ENCODE results near the gene SERPINB1. TPM values are rescaled to one million over a fixed set of nuclear protein-coding genes. Genes with fewer than 3 reads are reported as not detected.
A peak's percentile ranks its signal among the peaks of the same experiment; 100 is the strongest.
"Not testable (repeated sequence)": the region's sequence is repeated elsewhere in the genome, so short reads cannot be mapped to it uniquely, and the experiment has no call there.

SERPINB1 gene
- total and polyA plus RNA-seq, 12 donors = 33.4 to 159 (median 60.7) TPM

- no peaks in the 10 kb centered on the region for H3K36me3 ChIP-seq (replicated peaks in 1 of 2)
- no peaks in the 10 kb centered on the region for H3K9me3 ChIP-seq (replicated peaks in 1 of 3)
- H3K27ac ChIP-seq = no peak overlapping the region
- peaks cover 22 to 35% of the 10 kb centered on the region in 2 donors for H3K4me1 ChIP-seq (replicated peaks in 1 of 2)
- DNase-seq = no peak
- 71 to 95% (median 87%) methylated on average over 1 of the region's 1 CpG for WGBS, 4 donors
- TF ChIP-seq POLR2A (IDR thresholded peaks at IDR 0.05) (no peak), CTCF (IDR thresholded peaks at IDR 0.05) (no peak)
- H3K4me3 ChIP-seq = no peak overlapping the region
- intact Hi-C loops (cut with DNase I) = no loop called here
- no peaks in the 10 kb centered on the region for H3K27me3 ChIP-seq
Observed at GRCh38 chr6:2861822-2862164, 20.1 kb upstream of the SERPINB1 start.

- 74 to 80% (median 75%) methylated on average over 9 to 12 of the region's 12 CpGs for WGBS, 4 donors
- H3K4me3 ChIP-seq = no peak overlapping the region
- no peaks in the 10 kb centered on the region for H3K27me3 ChIP-seq
- H3K9me3 ChIP-seq (replicated peaks in 1 of 3) = no peaks in the 10 kb centered on the region
- H3K36me3 ChIP-seq (replicated peaks in 1 of 2) = no peaks in the 10 kb centered on the region
- peaks cover 22 to 40% of the 10 kb centered on the region in 2 donors for H3K4me1 ChIP-seq (replicated peaks in 1 of 2)
- DNase-seq = no peak
- intact Hi-C loops (cut with DNase I) = no loop called here
- H3K27ac ChIP-seq = no peak overlapping the region
- TF ChIP-seq POLR2A (IDR thresholded peaks at IDR 0.05) (no peak), CTCF (IDR thresholded peaks at IDR 0.05) (no peak)
Observed at GRCh38 chr6:2861060-2861821, 19.6 kb upstream of the SERPINB1 start.

GRCh38 chr6:2860706-2861059 lies 19.0 kb upstream of the SERPINB1 start:
- H3K36me3 ChIP-seq (replicated peaks in 1 of 2); H3K27ac ChIP-seq; intact Hi-C loops (cut with DNase I); H3K4me3 ChIP-seq; DNase-seq; H3K27me3 ChIP-seq; H3K9me3 ChIP-seq (replicated peaks in 1 of 3): not testable (repeated sequence)
- peaks cover 22 to 40% of the 10 kb centered on the region in 2 donors for H3K4me1 ChIP-seq (replicated peaks in 1 of 2)
- WGBS, 4 donors = 56 to 97% (median 74%) methylated on average over 1 to 2 of the region's 2 CpGs; no CpG with 5 or more reads in 1 of the 4 donors

GRCh38 chr6:2859798-2860705 lies 18.4 kb upstream of the SERPINB1 start:
- WGBS, 4 donors = 95 to 97% (median 96%) methylated on average over 19 to 42 of the region's 42 CpGs
- intact Hi-C loops (cut with DNase I) = not testable (repeated sequence)

GRCh38 chr6:2859185-2859700 lies 17.6 kb upstream of the SERPINB1 start:
- intact Hi-C loops (cut with DNase I) = no loop called here

More at GRCh38 chr6:2859798-2860705, 18.4 kb upstream of the SERPINB1 start:
- not testable (repeated sequence) for H3K36me3 ChIP-seq (replicated peaks in 1 of 2); H3K9me3 ChIP-seq (replicated peaks in 1 of 3); H3K4me3 ChIP-seq; H3K27me3 ChIP-seq; H3K27ac ChIP-seq; DNase-seq
- peaks cover 22 to 42% of the 10 kb centered on the region in 2 donors for H3K4me1 ChIP-seq (replicated peaks in 1 of 2)

More at GRCh38 chr6:2859185-2859700, 17.6 kb upstream of the SERPINB1 start:
- Histone ChIP-seq H3K36me3 (replicated peaks in 1 of 2) (no peaks in the 10 kb centered on the region), H3K9me3 (replicated peaks in 1 of 3) (no peaks in the 10 kb centered on the region), H3K4me1 (replicated peaks in 1 of 2) (peaks cover 22 to 50% of the 10 kb centered on the region in 2 donors), H3K27me3 (no peaks in the 10 kb centered on the region), H3K27ac (peak overlapping the region; percentile 73 to 93 (median 77)), H3K4me3 (no peak overlapping the region)
- 84 to 87% (median 84%) methylated on average over 4 of the region's 4 CpGs for WGBS, 4 donors
- TF ChIP-seq CTCF (IDR thresholded peaks at IDR 0.05) = no peak
- no peak for TF ChIP-seq POLR2A (IDR thresholded peaks at IDR 0.05)
- no peak for DNase-seq

Data from adrenal gland (tissue), 12 donors.